ENCODE measurements around the gene IL18. TPM values are rescaled to one million over a fixed set of nuclear protein-coding genes. Genes with fewer than 3 reads are reported as not detected.

Gene IL18
- total and polyA plus RNA-seq, 2 donors (not counting 1 experiment from before 2014, with no cell fraction given), result 0.67 to 1.6 TPM

DNA sequence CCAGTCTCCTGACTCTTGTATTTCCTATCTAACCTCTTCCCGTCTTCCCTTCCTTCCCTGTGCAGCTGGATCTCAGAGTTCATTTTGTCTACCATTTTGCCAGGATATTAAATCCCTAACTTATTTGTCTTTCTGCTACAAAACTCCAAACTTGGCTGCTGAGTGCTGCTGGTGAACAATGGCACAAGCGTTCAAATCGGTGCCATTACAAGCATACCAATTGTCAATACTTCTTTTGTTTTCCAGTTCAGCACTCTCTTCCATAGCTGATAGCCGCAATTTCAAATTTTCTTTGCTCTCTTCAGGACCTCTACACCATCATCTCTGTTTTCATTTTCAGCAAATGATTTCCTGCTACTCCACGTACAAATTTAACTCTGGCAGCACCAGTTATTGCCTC, 13.4 kb downstream of the IL18 start:
- H3K36me3 ChIP-seq (replicated peaks in 1 of 2; ENCODE audit: control extremely low read depth in 1 of 2, control insufficient read depth in 1 of 2, extremely low read depth in 1 of 2, insufficient read depth in 2 of 2, low read length in 1 of 2), result no peaks in the 10 kb centered on the region
- H3K27me3 Mint-ChIP-seq, result peaks cover 5% of the 10 kb centered on the region
- H3K4me1 Mint-ChIP-seq, result no peaks in the 10 kb centered on the region
- no peaks in the 10 kb centered on the region for H3K79me2 ChIP-seq (ENCODE audit: control insufficient read depth, insufficient read depth, low read length)
- H3K9me3 Mint-ChIP-seq (ENCODE audit: insufficient read depth), result no peaks in the 10 kb centered on the region
- no peaks in the 10 kb centered on the region for H3K9me3 ChIP-seq (ENCODE audit: control extremely low read depth in 1 of 3, control insufficient read depth in 2 of 3, insufficient read depth in 1 of 3, low read length in 2 of 3)
- WGBS (ENCODE audit: insufficient coverage), result 88% methylated on average over 4 of the region's 5 CpGs
- H2AFZ ChIP-seq (ENCODE audit: insufficient read depth, low read depth, low read length, poor library complexity, severe bottlenecking), result no peak overlapping the region
- H3K27ac Mint-ChIP-seq, result no peak overlapping the region
- no peaks in the 10 kb centered on the region for H3K4me1 ChIP-seq (ENCODE audit: control insufficient read depth in 2 of 2, insufficient read depth in 2 of 2, low read length in 2 of 2)
- H3K9ac ChIP-seq (ENCODE audit: low read length), result no peak overlapping the region
- POLR2A ChIA-PET, result no interaction called here
- H3K4me2 ChIP-seq (replicated peaks; ENCODE audit: low read depth, low read length, poor library complexity, severe bottlenecking), result no peak overlapping the region
- TF ChIP-seq, protein P1, sequence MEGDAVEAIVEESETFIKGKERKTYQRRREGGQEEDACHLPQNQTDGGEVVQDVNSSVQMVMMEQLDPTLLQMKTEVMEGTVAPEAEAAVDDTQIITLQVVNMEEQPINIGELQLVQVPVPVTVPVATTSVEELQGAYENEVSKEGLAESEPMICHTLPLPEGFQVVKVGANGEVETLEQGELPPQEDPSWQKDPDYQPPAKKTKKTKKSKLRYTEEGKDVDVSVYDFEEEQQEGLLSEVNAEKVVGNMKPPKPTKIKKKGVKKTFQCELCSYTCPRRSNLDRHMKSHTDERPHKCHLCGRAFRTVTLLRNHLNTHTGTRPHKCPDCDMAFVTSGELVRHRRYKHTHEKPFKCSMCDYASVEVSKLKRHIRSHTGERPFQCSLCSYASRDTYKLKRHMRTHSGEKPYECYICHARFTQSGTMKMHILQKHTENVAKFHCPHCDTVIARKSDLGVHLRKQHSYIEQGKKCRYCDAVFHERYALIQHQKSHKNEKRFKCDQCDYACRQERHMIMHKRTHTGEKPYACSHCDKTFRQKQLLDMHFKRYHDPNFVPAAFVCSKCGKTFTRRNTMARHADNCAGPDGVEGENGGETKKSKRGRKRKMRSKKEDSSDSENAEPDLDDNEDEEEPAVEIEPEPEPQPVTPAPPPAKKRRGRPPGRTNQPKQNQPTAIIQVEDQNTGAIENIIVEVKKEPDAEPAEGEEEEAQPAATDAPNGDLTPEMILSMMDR (IDR thresholded peaks at IDR 0.05), result no peak
- no peak for TF ChIP-seq EZH2 (IDR thresholded peaks at IDR 0.05; ENCODE audit: borderline replicate concordance, insufficient read depth, low read depth, low read length, poor library complexity, severe bottlenecking)
- H4K20me1 ChIP-seq (ENCODE audit: control insufficient read depth, insufficient read depth, low read length, poor library complexity, severe bottlenecking), result no peaks in the 10 kb centered on the region
- CTCF ChIA-PET, result no interaction called here
- ATAC-seq (ENCODE audit: low read depth) (no peak), DNase-seq (no peak)
- H3K4me3 ChIP-seq (ENCODE audit: control extremely low read depth in 1 of 5, extremely low read depth in 1 of 5, insufficient read depth in 1 of 5, low read depth in 2 of 5, low read length in 4 of 5), result no peak overlapping the region
- H3K27ac ChIP-seq (ENCODE audit: low read length in 2 of 2), result no peak overlapping the region
- no peak overlapping the region for H3K4me3 Mint-ChIP-seq
- no peaks in the 10 kb centered on the region for H3K27me3 ChIP-seq (replicated peaks in 1 of 4; ENCODE audit: control extremely low read depth in 1 of 4, control insufficient read depth in 3 of 4, insufficient read depth in 4 of 4, low read length in 3 of 4)
- intact Hi-C loops (cut with micrococcal nuclease), result no loop called here

DNA sequence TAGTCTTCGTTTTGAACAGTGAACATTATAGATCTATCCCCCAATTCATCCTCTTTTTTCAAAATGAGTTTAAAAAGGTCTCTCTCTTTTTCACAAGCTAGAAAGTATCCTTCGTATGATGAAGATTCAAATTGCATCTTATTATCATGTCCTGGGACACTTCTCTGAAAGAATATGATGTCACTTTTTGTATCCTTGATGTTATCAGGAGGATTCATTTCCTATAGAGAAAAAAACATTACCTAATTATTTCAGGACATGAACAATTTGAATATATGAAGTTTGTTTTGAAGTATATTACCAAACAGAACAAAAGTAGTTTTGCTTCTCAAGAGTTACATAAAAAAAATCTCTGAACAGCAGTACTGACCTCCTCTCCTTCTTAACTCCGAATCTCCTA, 20.3 kb downstream of the IL18 start:
- TF ChIP-seq, protein P1 (IDR thresholded peaks at IDR 0.05), result no peak
- no peak for TF ChIP-seq EZH2 (IDR thresholded peaks at IDR 0.05; ENCODE audit: borderline replicate concordance, insufficient read depth, low read depth, low read length, poor library complexity, severe bottlenecking)

More for the DNA sequence above, 20.3 kb downstream of the IL18 start:
- Histone ChIP-seq H3K27me3 (replicated peaks in 1 of 4; ENCODE audit: control extremely low read depth in 1 of 4, control insufficient read depth in 3 of 4, insufficient read depth in 4 of 4, low read length in 3 of 4) (no peaks in the 10 kb centered on the region), H3K4me1 (ENCODE audit: control insufficient read depth in 2 of 2, insufficient read depth in 2 of 2, low read length in 2 of 2) (no peaks in the 10 kb centered on the region), H2AFZ (ENCODE audit: insufficient read depth, low read depth, low read length, poor library complexity, severe bottlenecking) (no peak overlapping the region), H3K79me2 (ENCODE audit: control insufficient read depth, insufficient read depth, low read length) (no peaks in the 10 kb centered on the region), H3K36me3 (replicated peaks in 1 of 2; ENCODE audit: control extremely low read depth in 1 of 2, control insufficient read depth in 1 of 2, extremely low read depth in 1 of 2, insufficient read depth in 2 of 2, low read length in 1 of 2) (no peaks in the 10 kb centered on the region), H3K4me2 (replicated peaks; ENCODE audit: low read depth, low read length, poor library complexity, severe bottlenecking) (no peak overlapping the region), H3K9ac (ENCODE audit: low read length) (no peak overlapping the region), H3K9me3 (ENCODE audit: control extremely low read depth in 1 of 3, control insufficient read depth in 2 of 3, insufficient read depth in 1 of 3, low read length in 2 of 3) (peaks cover 3 to 4% (median 4%) of the 10 kb centered on the region in 3 donors), H4K20me1 (ENCODE audit: control insufficient read depth, insufficient read depth, low read length, poor library complexity, severe bottlenecking) (no peaks in the 10 kb centered on the region), H3K4me3 (ENCODE audit: control extremely low read depth in 1 of 5, extremely low read depth in 1 of 5, insufficient read depth in 1 of 5, low read depth in 2 of 5, low read length in 4 of 5) (no peak overlapping the region), H3K27ac (ENCODE audit: low read length in 2 of 2) (no peak overlapping the region)
- ChIA-PET CTCF (no interaction called here), POLR2A (no interaction called here)
- H3K4me1 Mint-ChIP-seq, result no peaks in the 10 kb centered on the region
- WGBS (ENCODE audit: insufficient coverage), result 83% methylated on average over 1 of the region's 3 CpGs
- H3K27ac Mint-ChIP-seq, result no peak overlapping the region
- no peak for DNase-seq
- no peak overlapping the region for H3K4me3 Mint-ChIP-seq
- no peak for ATAC-seq (ENCODE audit: low read depth)
- no peaks in the 10 kb centered on the region for H3K27me3 Mint-ChIP-seq
- intact Hi-C loops (cut with micrococcal nuclease), result no loop called here
- H3K9me3 Mint-ChIP-seq (ENCODE audit: insufficient read depth), result no peaks in the 10 kb centered on the region
